WTC11 (cell line): ENCODE measurements around the gene CLIC1.

Experiments
- ATF1 ChIP-seq: sonication (generic); formaldehyde crosslinking; IDR thresholded peaks from 2 replicates; pipeline ENCODE4 v1.8.1; 2023; ENCODE audit warnings: mild to moderate bottlenecking, moderate library complexity, missing genetic modification reagents
- CBFB ChIP-seq: sonication (generic); formaldehyde crosslinking; IDR thresholded peaks from 2 replicates; pipeline ENCODE4 v1.8.1; 2022; ENCODE audit warnings: mild to moderate bottlenecking, low read depth, missing genetic modification reagents
- CTCF ChIP-seq: fragments of 200-600 bp; IDR thresholded peaks from 2 replicates; pipeline ENCODE4 v1.8.0; 2022; ENCODE audit warnings: antibody characterized with exemption
- FOXP1 ChIP-seq: sonication (generic); formaldehyde crosslinking; IDR thresholded peaks from 2 replicates; pipeline ENCODE4 v1.8.0; 2022; ENCODE audit warnings: missing genetic modification reagents, mild to moderate bottlenecking, moderate library complexity, borderline replicate concordance
- STAT6 ChIP-seq: sonication (generic); formaldehyde crosslinking; conservative IDR thresholded peaks from 2 replicates; pipeline ENCODE4 v1.8.1; 2023; ENCODE audit warnings: mild to moderate bottlenecking, low read depth, missing genetic modification reagents, moderate library complexity
- USF2 ChIP-seq: sonication (generic); formaldehyde crosslinking; IDR thresholded peaks from 2 replicates; pipeline ENCODE4 v1.8.1; 2023; ENCODE audit warnings: mild to moderate bottlenecking, missing genetic modification reagents, moderate library complexity
- ZBTB21 ChIP-seq: sonication (generic); formaldehyde crosslinking; IDR thresholded peaks from 2 replicates; pipeline ENCODE4 v1.8.1; 2023; ENCODE audit warnings: mild to moderate bottlenecking, missing genetic modification reagents, borderline replicate concordance
- ZNF232 ChIP-seq: sonication (generic); formaldehyde crosslinking; IDR thresholded peaks from 2 replicates; pipeline ENCODE4 v1.8.0; 2022; ENCODE audit warnings: mild to moderate bottlenecking, missing genetic modification reagents
- ZNF263 ChIP-seq: sonication (generic); formaldehyde crosslinking; IDR thresholded peaks from 2 replicates; pipeline ENCODE4 v1.8.1; 2022; ENCODE audit warnings: low read depth, mild to moderate bottlenecking, moderate library complexity, missing genetic modification reagents
- ZNF512 ChIP-seq: sonication (generic); formaldehyde crosslinking; IDR thresholded peaks from 2 replicates; pipeline ENCODE4 v1.8.1; 2022; ENCODE audit warnings: missing genetic modification reagents, borderline replicate concordance
- TF ChIP-seq, protein P1 (sequence below): sonication (generic); formaldehyde crosslinking; IDR thresholded peaks from 2 replicates; pipeline ENCODE4 v1.8.0; 2022; ENCODE audit warnings: mild to moderate bottlenecking, missing genetic modification reagents
- TF ChIP-seq, protein P2 (sequence below): sonication (generic); formaldehyde crosslinking; IDR thresholded peaks from 2 replicates; pipeline ENCODE4 v1.8.0; 2022; ENCODE audit warnings: mild to moderate bottlenecking, missing genetic modification reagents

- TF ChIP-seq, protein P1, sequence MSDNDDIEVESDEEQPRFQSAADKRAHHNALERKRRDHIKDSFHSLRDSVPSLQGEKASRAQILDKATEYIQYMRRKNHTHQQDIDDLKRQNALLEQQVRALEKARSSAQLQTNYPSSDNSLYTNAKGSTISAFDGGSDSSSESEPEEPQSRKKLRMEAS (CRISPR knock-in tag): peak; percentile 67
- TF ChIP-seq CTCF: no peak
- no peak for TF ChIP-seq USF2 (CRISPR knock-in tag)
- TF ChIP-seq ZNF232: no peak
- no peak for TF ChIP-seq STAT6 (CRISPR knock-in tag)
- no peak for TF ChIP-seq ZBTB21
- no peak for TF ChIP-seq ATF1
- no peak for TF ChIP-seq ZNF512 (CRISPR knock-in tag)
- TF ChIP-seq, protein P2, sequence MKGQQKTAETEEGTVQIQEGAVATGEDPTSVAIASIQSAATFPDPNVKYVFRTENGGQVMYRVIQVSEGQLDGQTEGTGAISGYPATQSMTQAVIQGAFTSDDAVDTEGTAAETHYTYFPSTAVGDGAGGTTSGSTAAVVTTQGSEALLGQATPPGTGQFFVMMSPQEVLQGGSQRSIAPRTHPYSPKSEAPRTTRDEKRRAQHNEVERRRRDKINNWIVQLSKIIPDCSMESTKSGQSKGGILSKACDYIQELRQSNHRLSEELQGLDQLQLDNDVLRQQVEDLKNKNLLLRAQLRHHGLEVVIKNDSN (CRISPR knock-in tag): no peak
- no peak for TF ChIP-seq ZNF263 (CRISPR knock-in tag)
- TF ChIP-seq FOXP1 (CRISPR knock-in tag): no peak
- no peak for TF ChIP-seq CBFB (CRISPR knock-in tag)
Observed at GRCh38 chr6:31765910-31766794, 29.8 kb upstream of the CLIC1 start.
